ENCODE measurements around the gene FTO. TPM values are rescaled to one million over a fixed set of nuclear protein-coding genes. Genes with fewer than 3 reads are reported as not detected.

Gene FTO
- total and polyA plus RNA-seq, 2 experiments from 2014 or later: 46.8 to 77.7 TPM

DNA sequence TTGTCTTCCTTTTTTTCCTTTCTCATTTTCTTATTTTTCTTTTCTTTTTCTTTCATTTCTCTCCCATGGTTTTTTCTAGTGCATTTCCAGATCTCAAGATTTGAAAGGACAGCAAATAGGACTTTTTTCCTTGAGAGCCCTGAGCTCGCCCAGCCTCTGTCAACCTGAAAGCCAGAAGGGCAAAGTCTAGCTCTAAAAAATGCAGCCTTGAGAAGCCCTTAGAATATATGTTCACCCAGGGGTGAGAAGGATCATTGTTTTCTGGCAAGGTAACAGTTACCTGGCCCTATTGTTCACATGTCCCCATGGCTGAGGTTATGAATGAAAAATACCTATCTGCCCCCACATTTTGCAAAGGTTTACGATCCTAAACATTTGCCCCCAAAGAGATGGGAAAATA lies 364.3 kb downstream of the FTO start:
- Histone ChIP-seq H3K36me3 (replicated peaks; ENCODE audit: insufficient read depth, low read depth) (no peaks in the 10 kb centered on the region), H3K9me2 (replicated peaks; ENCODE audit: insufficient read depth) (no peaks in the 10 kb centered on the region), H2AFZ (no peak overlapping the region), H3K4me3 (no peak overlapping the region), H3K4me1 (ENCODE audit: insufficient read depth) (peaks cover 10% of the 10 kb centered on the region), H4K20me1 (ENCODE audit: insufficient read depth, poor library complexity, severe bottlenecking) (no peaks in the 10 kb centered on the region), H3K79me2 (no peaks in the 10 kb centered on the region), H3K4me2 (peak overlapping the region; percentile 55), H3K9me3 (ENCODE audit: low read depth) (no peaks in the 10 kb centered on the region), H3K27ac (no peak overlapping the region), H3K27me3 (no peaks in the 10 kb centered on the region)
- no peak for TF ChIP-seq EZH2 (IDR thresholded peaks at IDR 0.05; ENCODE audit: borderline replicate concordance)
- WGBS (ENCODE audit: low lambda C conversion rate, missing lambda C conversion rate): 74% methylated on average over 2 of the region's 2 CpGs
- DNase-seq (ENCODE audit: low spot score): no peak

GRCh38 chr16:54069601-54070239 lies 365.8 kb downstream of the FTO start:
- Histone ChIP-seq H3K4me2 (no peak overlapping the region), H4K20me1 (ENCODE audit: insufficient read depth, poor library complexity, severe bottlenecking) (no peaks in the 10 kb centered on the region), H3K36me3 (replicated peaks; ENCODE audit: insufficient read depth, low read depth) (no peaks in the 10 kb centered on the region), H3K9me3 (ENCODE audit: low read depth) (no peaks in the 10 kb centered on the region), H2AFZ (no peak overlapping the region), H3K27me3 (no peaks in the 10 kb centered on the region), H3K27ac (no peak overlapping the region), H3K4me3 (no peak overlapping the region), H3K4me1 (ENCODE audit: insufficient read depth) (peaks cover 10% of the 10 kb centered on the region), H3K9me2 (replicated peaks; ENCODE audit: insufficient read depth) (no peaks in the 10 kb centered on the region), H3K79me2 (no peaks in the 10 kb centered on the region)
- DNase-seq (ENCODE audit: low spot score): no peak
- WGBS (ENCODE audit: low lambda C conversion rate, missing lambda C conversion rate): 92% methylated on average over 3 of the region's 3 CpGs
- no peak for TF ChIP-seq EZH2 (IDR thresholded peaks at IDR 0.05; ENCODE audit: borderline replicate concordance)
- no peak for TF ChIP-seq EZH2phosphoT487 (IDR thresholded peaks at IDR 0.05; ENCODE audit: low read depth, severe bottlenecking, unreplicated experiment)
- TF ChIP-seq CTCF (IDR thresholded peaks at IDR 0.05; ENCODE audit: poor library complexity): no peak

GRCh38 chr16:54070789-54071343 lies 366.9 kb downstream of the FTO start:
- no peaks in the 10 kb centered on the region for H4K20me1 ChIP-seq (ENCODE audit: insufficient read depth, poor library complexity, severe bottlenecking)
- no peaks in the 10 kb centered on the region for H3K27me3 ChIP-seq
- H3K4me2 ChIP-seq: no peak overlapping the region
- no peak for TF ChIP-seq EZH2phosphoT487 (IDR thresholded peaks at IDR 0.05; ENCODE audit: low read depth, severe bottlenecking, unreplicated experiment)
- no peak for TF ChIP-seq CTCF (IDR thresholded peaks at IDR 0.05; ENCODE audit: poor library complexity)
- no peak for TF ChIP-seq EZH2 (IDR thresholded peaks at IDR 0.05; ENCODE audit: borderline replicate concordance)
- H3K36me3 ChIP-seq (replicated peaks; ENCODE audit: insufficient read depth, low read depth): no peaks in the 10 kb centered on the region
- no peak for DNase-seq (ENCODE audit: low spot score)
- no peaks in the 10 kb centered on the region for H3K79me2 ChIP-seq
- no peak overlapping the region for H3K4me3 ChIP-seq
- H2AFZ ChIP-seq: no peak overlapping the region
- 89% methylated on average over 2 of the region's 2 CpGs for WGBS (ENCODE audit: low lambda C conversion rate, missing lambda C conversion rate)
- H3K9me2 ChIP-seq (replicated peaks; ENCODE audit: insufficient read depth): no peaks in the 10 kb centered on the region
- no peak overlapping the region for H3K27ac ChIP-seq
- peaks cover 10% of the 10 kb centered on the region for H3K4me1 ChIP-seq (ENCODE audit: insufficient read depth)
- no peaks in the 10 kb centered on the region for H3K9me3 ChIP-seq (ENCODE audit: low read depth)

GRCh38 chr16:54071514-54071913 lies 367.6 kb downstream of the FTO start:
- Histone ChIP-seq H3K36me3 (replicated peaks; ENCODE audit: insufficient read depth, low read depth) (no peaks in the 10 kb centered on the region), H3K27ac (no peak overlapping the region), H3K27me3 (no peaks in the 10 kb centered on the region), H3K4me2 (no peak overlapping the region), H2AFZ (no peak overlapping the region), H3K4me3 (no peak overlapping the region), H3K9me3 (ENCODE audit: low read depth) (no peaks in the 10 kb centered on the region), H3K79me2 (no peaks in the 10 kb centered on the region), H4K20me1 (ENCODE audit: insufficient read depth, poor library complexity, severe bottlenecking) (no peaks in the 10 kb centered on the region), H3K9me2 (replicated peaks; ENCODE audit: insufficient read depth) (no peaks in the 10 kb centered on the region), H3K4me1 (ENCODE audit: insufficient read depth) (peaks cover 10% of the 10 kb centered on the region)
- no peak for TF ChIP-seq EZH2 (IDR thresholded peaks at IDR 0.05; ENCODE audit: borderline replicate concordance)
- TF ChIP-seq EZH2phosphoT487 (IDR thresholded peaks at IDR 0.05; ENCODE audit: low read depth, severe bottlenecking, unreplicated experiment): no peak
- TF ChIP-seq CTCF (IDR thresholded peaks at IDR 0.05; ENCODE audit: poor library complexity): no peak
- WGBS (ENCODE audit: low lambda C conversion rate, missing lambda C conversion rate): 98% methylated on average over 3 of the region's 3 CpGs
- DNase-seq (ENCODE audit: low spot score): no peak

All from hepatocyte (in vitro differentiated cells).